WI38 (cell line): ENCODE data around the gene GLI2.

Experiments
- H3K4me3 ChIP-seq: 2 replicates; pipeline ENCODE4 v1.5.1; 2011; ENCODE audit warnings: low read depth, mild to moderate bottlenecking, control low read depth, low read length
- CTCF ChIP-seq: IDR thresholded peaks from 2 replicates; pipeline ENCODE4 v1.5.1; 2012; ENCODE audit warnings: low read depth, mild to moderate bottlenecking, control low read depth, low read length

GLI2 gene

DNA sequence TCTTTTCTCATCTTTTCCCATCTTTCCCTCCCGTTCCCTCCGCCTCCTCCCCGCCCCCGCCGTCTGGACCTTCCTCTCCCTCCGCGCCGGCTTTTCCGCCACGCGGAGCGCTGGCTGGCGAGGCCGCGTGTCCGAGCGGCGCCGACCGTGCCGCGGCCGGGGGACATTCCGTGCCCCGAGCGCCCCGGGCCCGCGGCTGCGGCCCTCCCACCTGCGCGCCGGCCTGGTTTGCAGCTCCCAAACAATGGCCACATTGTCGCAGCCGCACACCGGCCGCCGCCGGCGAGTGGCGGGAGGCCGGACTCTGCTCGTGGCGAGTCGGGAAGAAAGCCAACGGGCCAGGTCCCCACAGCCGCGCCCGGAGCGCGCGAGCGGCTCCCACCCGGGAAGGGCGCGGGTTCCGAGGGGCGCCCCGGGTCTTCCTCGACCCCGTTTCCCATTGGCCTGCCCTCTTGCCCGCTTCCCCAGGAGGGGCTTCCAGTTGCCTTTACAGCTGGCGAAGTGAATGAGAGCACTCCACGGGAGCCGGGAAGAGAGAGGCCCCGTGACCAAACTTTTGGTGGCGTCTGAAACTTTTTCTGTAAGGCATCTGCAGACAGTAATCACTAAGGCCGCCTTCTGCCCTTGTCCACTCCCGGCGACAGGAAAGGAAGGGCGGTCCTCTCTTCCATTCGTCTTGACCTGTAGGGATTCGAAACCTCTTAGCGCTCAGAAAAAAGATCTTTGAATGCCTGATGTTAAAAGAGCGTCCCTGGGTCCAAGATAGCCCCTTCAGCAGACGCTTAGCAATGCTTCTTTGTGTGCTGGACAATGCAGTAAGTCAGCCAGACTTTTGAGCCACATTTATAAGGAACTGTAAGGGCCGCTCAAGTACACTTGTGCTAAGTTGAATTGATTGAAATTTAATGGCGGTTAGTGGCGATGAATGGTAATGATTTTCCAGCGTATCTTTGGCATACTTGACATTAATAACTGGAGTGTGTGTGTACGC, 6.2 kb downstream of the GLI2 start:
- H3K4me3 ChIP-seq = no peak overlapping the region
- no peak for TF ChIP-seq CTCF

GRCh38 chr2:120743657-120744056, 8.0 kb downstream of the GLI2 start:
- H3K4me3 ChIP-seq = no peak overlapping the region
- TF ChIP-seq CTCF = no peak

- no peak for TF ChIP-seq CTCF
- no peak overlapping the region for H3K4me3 ChIP-seq
These were observed 9.1 kb downstream of the GLI2 start for GRCh38 chr2:120744817-120745216.

DNA sequence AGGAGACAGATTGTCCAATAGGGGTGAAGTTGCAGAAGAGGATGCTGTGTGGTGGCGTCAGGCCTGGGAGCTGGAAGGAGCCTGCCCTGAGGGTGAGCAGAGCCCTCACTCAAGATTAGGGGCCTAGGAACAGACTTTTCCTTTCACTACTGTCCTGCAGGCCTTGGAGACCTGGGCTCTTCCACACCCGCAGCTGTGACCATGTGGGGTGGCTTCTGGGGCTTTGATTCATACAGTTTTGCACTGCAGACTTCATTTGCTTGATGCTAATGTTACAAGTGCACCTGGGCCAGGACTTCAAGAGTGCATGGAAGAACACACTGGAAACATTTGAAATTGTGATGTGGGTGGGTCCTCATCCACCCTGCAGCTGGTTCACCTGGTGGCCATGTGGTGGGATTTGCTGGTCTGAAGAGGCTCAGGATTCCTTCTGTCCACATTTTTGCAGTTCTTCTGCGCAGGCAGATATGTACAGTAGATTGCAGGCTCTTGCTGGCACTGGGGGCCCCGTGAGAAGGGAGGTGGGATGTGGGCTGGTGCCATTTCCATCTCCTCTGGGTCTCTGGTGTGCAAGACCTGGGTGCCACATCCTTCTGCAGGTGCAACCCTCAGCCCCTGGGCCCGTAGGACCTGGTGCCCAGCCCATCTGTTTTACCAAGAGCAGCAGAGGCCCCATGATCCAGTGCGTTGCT, 9.9 kb downstream of the GLI2 start:
- TF ChIP-seq CTCF = no peak
- H3K4me3 ChIP-seq = no peak overlapping the region

DNA sequence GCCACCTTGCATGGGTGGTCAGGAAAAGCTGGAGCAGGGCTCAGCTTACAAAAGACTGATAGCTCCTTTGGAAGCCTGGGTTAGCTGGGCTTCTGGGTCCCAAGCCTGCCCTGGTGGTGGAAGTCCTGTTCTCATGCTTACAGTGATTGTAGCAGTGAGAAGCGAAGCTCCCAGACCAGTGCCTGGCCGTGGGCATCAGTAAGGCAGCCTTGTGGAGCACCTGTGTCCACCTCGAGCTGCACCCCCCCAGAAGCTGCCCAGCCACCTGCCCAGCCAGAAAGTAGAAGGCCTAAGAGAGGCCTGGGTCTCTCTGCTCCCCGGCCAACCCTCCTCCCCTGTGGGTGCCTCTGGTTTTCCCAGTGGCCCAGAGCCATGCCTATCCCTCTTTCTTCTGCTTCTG, 10.5 kb downstream of the GLI2 start:
- no peak overlapping the region for H3K4me3 ChIP-seq
- TF ChIP-seq CTCF = no peak

- no peak overlapping the region for H3K4me3 ChIP-seq
- no peak for TF ChIP-seq CTCF
These were observed 11.6 kb downstream of the GLI2 start for GRCh38 chr2:120747281-120747680.

- TF ChIP-seq CTCF = no peak
- no peak overlapping the region for H3K4me3 ChIP-seq
These were observed 12.0 kb downstream of the GLI2 start for GRCh38 chr2:120747706-120748105.
